Activated naive CD4-positive, alpha-beta T cell treated with anti-CD3 and anti-CD28 coated beads, Interleukin-2, amount 50 U/mL, for 72 hours (primary cell): ENCODE data around the gene OSBPL3. TPM values are rescaled to one million over a fixed set of nuclear protein-coding genes. Genes with fewer than 3 reads are reported as not detected.

ENCODE experiments used
- ATAC-seq, 2 donors: fragments of 150-1000 bp; cut with Tn5 transposase; 2 replicates each; pipeline ENCODE4 v1.10.0; 2021; ENCODE audit warnings: mild to moderate bottlenecking in 2 of 2, moderate library complexity in 2 of 2
- DNase-seq, 2 donors: peaks; one replicate each; pipeline ENCODE4 v3.0.0; 2021 to 2022; ENCODE audit warnings: low spot score in 2 of 2
- H3K27ac Mint-ChIP-seq, 2 donors: one replicate each; pipeline ENCODE4 v1.8.0; 2022; ENCODE audit warnings: mild to moderate bottlenecking in 2 of 2, mixed read lengths in 2 of 2
- H3K36me3 Mint-ChIP-seq, 2 donors: one replicate each; pipeline ENCODE4 v1.8.0; 2022; ENCODE audit warnings: mixed read lengths in 2 of 2
- H3K9me3 Mint-ChIP-seq, 2 donors: one replicate each; pipeline ENCODE4 v1.8.0; 2022; ENCODE audit warnings: mixed read lengths in 2 of 2
- total RNA-seq, 2 donors: library from RNA; stranded (reverse); gene quantifications; one replicate each; pipeline ENCODE4 v1.2.3, GENCODE V29; 2022

OSBPL3 gene
- total RNA-seq, 2 donors from 2014 or later, result 42.2 to 52.0 TPM

- H3K27ac Mint-ChIP-seq, result peak overlapping the region; percentile 87 to 92
- DNase-seq, result no peak
- no peak for ATAC-seq
- H3K9me3 Mint-ChIP-seq, result peaks cover 0 to 3% of the 10 kb centered on the region in 2 donors
- H3K36me3 Mint-ChIP-seq, result peaks cover 4 to 5% of the 10 kb centered on the region in 2 donors
These were observed 225.0 kb downstream of the OSBPL3 start for GRCh38 chr7:24754906-24755506.

GRCh38 chr7:24752073-24752800, 227.7 kb downstream of the OSBPL3 start:
- Mint-ChIP-seq H3K9me3 (peaks cover 0 to 3% of the 10 kb centered on the region in 2 donors), H3K27ac (no peak overlapping the region), H3K36me3 (peaks cover 0 to 4% of the 10 kb centered on the region in 2 donors)
- no peak for ATAC-seq
- DNase-seq, result no peak

- Mint-ChIP-seq H3K9me3 (peaks cover 0 to 3% of the 10 kb centered on the region in 2 donors), H3K36me3 (peaks cover 0 to 4% of the 10 kb centered on the region in 2 donors), H3K27ac (no peak overlapping the region)
- no peak for DNase-seq
- no peak for ATAC-seq
These were observed 228.5 kb downstream of the OSBPL3 start for GRCh38 chr7:24751484-24751883.

GRCh38 chr7:24750441-24751055, 229.4 kb downstream of the OSBPL3 start:
- DNase-seq, result no peak
- H3K27ac Mint-ChIP-seq, result no peak overlapping the region
- peaks cover 0 to 3% of the 10 kb centered on the region in 2 donors for H3K9me3 Mint-ChIP-seq
- no peak for ATAC-seq
- H3K36me3 Mint-ChIP-seq, result peaks cover 0 to 4% of the 10 kb centered on the region in 2 donors

GRCh38 chr7:24748521-24748920, 231.5 kb downstream of the OSBPL3 start:
- Mint-ChIP-seq H3K9me3 (no peaks in the 10 kb centered on the region), H3K27ac (no peak overlapping the region), H3K36me3 (peaks cover 0 to 6% of the 10 kb centered on the region in 2 donors)
- ATAC-seq (no peak), DNase-seq (no peak)

Other genes starting within 250 kb of the OSBPL3 start
- gene GSDME, start 222.7 kb downstream of the OSBPL3 start, total RNA-seq, result 1 to 10 TPM; 3.2 to 6.0 TPM
- 100 to 1,000 TPM; 172 to 188 TPM for gene CYCS, start 145.1 kb upstream of the OSBPL3 start, total RNA-seq
- not detected for gene NPVF, start 248.3 kb upstream of the OSBPL3 start, total RNA-seq